Sigmoid colon (tissue), 3 donors: ENCODE results near the gene CRYBB1.

ENCODE experiments used
- CTCF ChIP-seq, 4 experiments: fragments of 450-650 bp in 3 of 4; fragments of 200-600 bp in 1 of 4; IDR thresholded peaks; one replicate each; pipeline ENCODE4 v1.5.1; 2016 to 2019; ENCODE audit warnings: antibody characterized with exemption in 4 of 4, mild to moderate bottlenecking in 3 of 4, moderate library complexity in 2 of 4
- POLR2A ChIP-seq, 2 donors: fragments of 450-650 bp; IDR thresholded peaks; one replicate each; pipeline ENCODE4 v1.6.1; 2016; ENCODE audit warnings: antibody characterized with exemption in 2 of 2, mild to moderate bottlenecking in 2 of 2, moderate library complexity in 2 of 2

- TF ChIP-seq CTCF (IDR thresholded peaks at IDR 0.05) (no peak), POLR2A (IDR thresholded peaks at IDR 0.05) (no peak)
These were observed 29.7 kb downstream of the CRYBB1 start for GRCh38 chr22:26587991-26588613.
